HepG2 (cell line): Measurements from ENCODE around the gene HIVEP2. TPM values are rescaled to one million over a fixed set of nuclear protein-coding genes. Genes with fewer than 3 reads are reported as not detected.

Source experiments
- ERF ChIP-seq: IDR thresholded peaks from 2 replicates; pipeline ENCODE4 v1.6.1; 2018; ENCODE audit warnings: missing biosample characterization, missing genetic modification reagents
- FOXO1 ChIP-seq: sonication (generic); formaldehyde crosslinking; IDR thresholded peaks from 2 replicates; pipeline ENCODE4 v1.4.0; 2020; ENCODE audit warnings: missing genetic modification reagents
- GABPA ChIP-seq, 2 experiments: IDR thresholded peaks; 2 replicates each; pipeline ENCODE4 v1.6.1; 2011 to 2016; ENCODE audit warnings: low read depth in 2 of 2, low read length in 1 of 2, missing biosample characterization in 1 of 2, missing genetic modification characterization in 1 of 2
- HHEX ChIP-seq: IDR thresholded peaks from 2 replicates; pipeline ENCODE4 v1.6.1; 2016; ENCODE audit warnings: control low read depth
- HNRNPL ChIP-seq: fragments of 200-400 bp; formaldehyde crosslinking; IDR thresholded peaks from 2 replicates; pipeline ENCODE4 v1.6.1; 2017; ENCODE audit warnings: mild to moderate bottlenecking, low read depth, low read length
- POGZ ChIP-seq: sonication (generic); formaldehyde crosslinking; IDR thresholded peaks from 2 replicates; pipeline ENCODE4 v1.4.0; 2020; ENCODE audit warnings: mild to moderate bottlenecking, missing genetic modification reagents
- PPARG ChIP-seq: conservative IDR thresholded peaks from 2 replicates; pipeline ENCODE4 v1.6.1; 2016; ENCODE audit warnings: missing biosample characterization, missing genetic modification reagents
- RELA ChIP-seq: sonication (generic); formaldehyde crosslinking; IDR thresholded peaks from 2 replicates; pipeline ENCODE4 v1.4.0; 2020; ENCODE audit warnings: missing genetic modification reagents
- SALL1 ChIP-seq: sonication (generic); formaldehyde crosslinking; IDR thresholded peaks from 2 replicates; pipeline ENCODE4 v1.8.0; 2022; ENCODE audit warnings: mild to moderate bottlenecking, missing genetic modification reagents
- SAP130 ChIP-seq: IDR thresholded peaks from 2 replicates; pipeline ENCODE4 v1.6.1; 2016; ENCODE audit warnings: low read depth
- SMAD9 ChIP-seq: sonication (generic); formaldehyde crosslinking; IDR thresholded peaks from 2 replicates; pipeline ENCODE4 v1.5.1; 2020; ENCODE audit warnings: mild to moderate bottlenecking, missing genetic modification reagents
- SNRNP70 ChIP-seq: fragments of 200-400 bp; formaldehyde crosslinking; IDR thresholded peaks from 2 replicates; pipeline ENCODE4 v1.6.1; 2017; ENCODE audit warnings: mild to moderate bottlenecking, low read depth, low read length, moderate library complexity
- SRSF4 ChIP-seq: fragments of 200-400 bp; formaldehyde crosslinking; IDR thresholded peaks from one replicate; pipeline ENCODE4 v1.6.1; 2018; ENCODE audit warnings: mild to moderate bottlenecking, low read depth, low read length, moderate library complexity; ENCODE audit not compliant: poor library complexity, severe bottlenecking
- SUZ12 ChIP-seq: fragments of 150-350 bp; IDR thresholded peaks from 2 replicates; pipeline ENCODE4 v1.6.1; 2014; ENCODE audit warnings: low read depth, low read length
- YY1 ChIP-seq: IDR thresholded peaks from 2 replicates; pipeline ENCODE4 v1.6.1; 2011; ENCODE audit warnings: low read length, low read depth, moderate library complexity, mild to moderate bottlenecking; ENCODE audit not compliant: insufficient read depth, insufficient replicate concordance
- ZBTB7B ChIP-seq: sonication (generic); formaldehyde crosslinking; IDR thresholded peaks from 2 replicates; pipeline ENCODE4 v1.4.0; 2020; ENCODE audit warnings: missing genetic modification reagents
- ZNF614 ChIP-seq: IDR thresholded peaks from 2 replicates; pipeline ENCODE4 v1.6.1; 2018; ENCODE audit warnings: missing biosample characterization, missing genetic modification reagents, inconsistent platforms, borderline replicate concordance
- ZNF773 ChIP-seq: sonication (generic); formaldehyde crosslinking; IDR thresholded peaks from 2 replicates; pipeline ENCODE4 v1.4.0; 2020; ENCODE audit warnings: missing genetic modification reagents, borderline replicate concordance
- ZNF816 ChIP-seq: sonication (generic); formaldehyde crosslinking; IDR thresholded peaks from 2 replicates; pipeline ENCODE4 v1.8.0; 2022; ENCODE audit warnings: missing genetic modification reagents, mild to moderate bottlenecking, borderline replicate concordance
- polyA plus RNA-seq, 8 experiments: library from polyadenylated mRNA; depleted of rRNA in 3 of 8; stranded (reverse) in 7 of 8; unstranded in 1 of 8; fragments of >200 nt; fragmentation: Illumina TruSeq in 4 of 8; extraction: Trizol in 4 of 8; gene quantifications; 2 replicates each; pipeline versions ENCODE4 v1.2.1 to v1.2.3, GENCODE V29; 2011 to 2016; ENCODE audit warnings: low read depth in 4 of 8, missing spikeins in 1 of 8, mixed read lengths in 1 of 8; ENCODE audit not compliant: insufficient read depth in 1 of 8
- total RNA-seq, 5 experiments: library from RNA; depleted of rRNA; stranded (reverse); fragments of >200 nt; fragmentation: Illumina TruSeq; extraction: Trizol; gene quantifications; 2 replicates each; pipeline ENCODE4 v1.2.3, GENCODE V29; 2016; ENCODE audit warnings: low read depth in 1 of 5
- TF ChIP-seq, protein P1 (sequence below): conservative IDR thresholded peaks from 2 replicates; pipeline ENCODE4 v1.6.1; 2018; ENCODE audit warnings: missing genetic modification reagents
- TF ChIP-seq, protein P2 (sequence below): sonication (generic); formaldehyde crosslinking; IDR thresholded peaks from 2 replicates; pipeline ENCODE4 v1.8.0; 2022; ENCODE audit warnings: low read depth, missing genetic modification reagents
- TF ChIP-seq, protein P3 (sequence below): sonication (generic); formaldehyde crosslinking; IDR thresholded peaks from 2 replicates; pipeline ENCODE4 v1.5.0; 2020; ENCODE audit warnings: missing genetic modification reagents, mild to moderate bottlenecking, borderline replicate concordance
- TF ChIP-seq, protein P4 (sequence below): sonication (generic); formaldehyde crosslinking; IDR thresholded peaks from 2 replicates; pipeline ENCODE4 v1.5.0; 2020; ENCODE audit warnings: missing genetic modification reagents

The HIVEP2 gene
- total and polyA plus RNA-seq, 2 of the 13 experiments (the other 11 are each of a cell fraction or from before 2014, with no cell fraction given): 3.4 to 12.9 TPM

DNA sequence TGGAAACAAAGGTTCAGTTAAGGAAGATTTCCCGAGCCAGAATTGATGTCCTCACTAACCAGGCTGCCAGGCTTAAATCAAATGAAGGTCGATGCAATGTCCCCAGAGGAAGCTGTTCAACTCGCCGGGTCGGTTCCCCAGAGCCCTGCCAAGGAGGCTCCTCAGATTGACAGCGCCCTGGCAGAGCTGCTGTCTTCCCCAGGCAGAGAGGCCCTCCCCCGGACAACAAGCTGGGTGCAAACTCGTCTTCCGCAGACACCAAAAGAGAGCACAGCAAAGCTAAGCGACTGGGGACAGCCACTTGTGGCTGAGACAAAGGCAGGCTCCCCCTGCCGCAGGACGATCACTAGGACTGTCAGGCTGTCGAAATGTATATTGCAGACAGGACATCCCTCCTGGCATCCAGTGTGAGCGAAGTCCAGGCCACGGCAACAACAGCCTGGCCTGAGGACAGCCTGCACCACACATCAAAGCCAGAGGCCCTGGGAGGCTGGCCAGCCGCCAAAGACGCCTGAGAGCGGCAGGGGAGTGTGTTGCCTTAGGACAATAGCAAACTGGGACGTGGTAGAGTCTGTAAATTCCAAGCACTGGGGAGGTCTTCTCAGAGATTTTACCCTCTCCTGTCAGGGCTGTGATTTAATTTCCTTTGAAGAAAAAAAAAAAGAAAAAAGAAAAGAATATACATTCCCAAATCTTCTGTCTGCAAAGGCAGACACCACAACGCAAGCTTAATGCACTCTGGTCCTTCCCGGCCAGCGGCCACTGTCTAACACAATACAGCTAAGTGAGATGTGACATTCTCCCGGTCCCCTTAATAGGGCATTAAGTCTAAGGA is 99.1 kb downstream of the HIVEP2 start (continued):
- TF ChIP-seq, protein P1, sequence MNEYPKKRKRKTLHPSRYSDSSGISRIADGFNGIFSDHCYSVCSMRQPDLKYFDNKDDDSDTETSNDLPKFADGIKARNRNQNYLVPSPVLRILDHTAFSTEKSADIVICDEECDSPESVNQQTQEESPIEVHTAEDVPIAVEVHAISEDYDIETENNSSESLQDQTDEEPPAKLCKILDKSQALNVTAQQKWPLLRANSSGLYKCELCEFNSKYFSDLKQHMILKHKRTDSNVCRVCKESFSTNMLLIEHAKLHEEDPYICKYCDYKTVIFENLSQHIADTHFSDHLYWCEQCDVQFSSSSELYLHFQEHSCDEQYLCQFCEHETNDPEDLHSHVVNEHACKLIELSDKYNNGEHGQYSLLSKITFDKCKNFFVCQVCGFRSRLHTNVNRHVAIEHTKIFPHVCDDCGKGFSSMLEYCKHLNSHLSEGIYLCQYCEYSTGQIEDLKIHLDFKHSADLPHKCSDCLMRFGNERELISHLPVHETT (CRISPR knock-in tag): peak; percentile 56; the same call in 1 of the 2 replicates
- TF ChIP-seq ZBTB7B (CRISPR knock-in tag) (peak; percentile 91), SUZ12 (no peak), RELA (no peak), HNRNPL (peak; percentile 46; the same call in 1 of the 2 replicates), YY1 (peak; percentile 43), SMAD9 (CRISPR knock-in tag) (no peak; the same call in 1 of the 2 replicates), PPARG (CRISPR knock-in tag) (peak; percentile 85), HHEX (CRISPR knock-in tag) (peak; percentile 13; the same call in 1 of the 2 replicates), SALL1 (CRISPR knock-in tag) (peak; percentile 100), SRSF4 (no peak), ERF (CRISPR knock-in tag) (peak; percentile 98), ZNF816 (CRISPR knock-in tag) (peak; percentile 65; the same call in 1 of the 2 replicates), GABPA (IDR thresholded peaks at IDR 0.05; ENCODE audit: low read depth, low read length) (no peak), GABPA (CRISPR knock-in tag; IDR thresholded peaks at IDR 0.05; ENCODE audit: low read depth) (no peak), POGZ (CRISPR knock-in tag) (peak; percentile 96), ZNF773 (CRISPR knock-in tag) (no peak), SNRNP70 (no peak), SAP130 (CRISPR knock-in tag) (peak; percentile 98), FOXO1 (CRISPR knock-in tag) (peak; percentile 99), ZNF614 (CRISPR knock-in tag) (peak; percentile 98)
- TF ChIP-seq, protein P2, sequence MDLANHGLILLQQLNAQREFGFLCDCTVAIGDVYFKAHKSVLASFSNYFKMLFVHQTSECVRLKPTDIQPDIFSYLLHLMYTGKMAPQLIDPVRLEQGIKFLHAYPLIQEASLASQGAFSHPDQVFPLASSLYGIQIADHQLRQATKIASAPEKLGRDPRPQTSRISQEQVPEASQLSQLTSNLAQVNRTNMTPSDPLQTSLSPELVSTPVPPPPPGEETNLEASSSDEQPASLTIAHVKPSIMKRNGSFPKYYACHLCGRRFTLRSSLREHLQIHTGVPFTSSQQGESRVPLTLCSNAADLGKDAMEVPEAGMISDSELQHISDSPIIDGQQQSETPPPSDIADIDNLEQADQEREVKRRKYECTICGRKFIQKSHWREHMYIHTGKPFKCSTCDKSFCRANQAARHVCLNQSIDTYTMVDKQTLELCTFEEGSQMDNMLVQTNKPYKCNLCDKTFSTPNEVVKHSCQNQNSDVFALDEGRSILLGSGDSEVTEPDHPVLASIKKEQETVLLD: no peak
- TF ChIP-seq, protein P3, sequence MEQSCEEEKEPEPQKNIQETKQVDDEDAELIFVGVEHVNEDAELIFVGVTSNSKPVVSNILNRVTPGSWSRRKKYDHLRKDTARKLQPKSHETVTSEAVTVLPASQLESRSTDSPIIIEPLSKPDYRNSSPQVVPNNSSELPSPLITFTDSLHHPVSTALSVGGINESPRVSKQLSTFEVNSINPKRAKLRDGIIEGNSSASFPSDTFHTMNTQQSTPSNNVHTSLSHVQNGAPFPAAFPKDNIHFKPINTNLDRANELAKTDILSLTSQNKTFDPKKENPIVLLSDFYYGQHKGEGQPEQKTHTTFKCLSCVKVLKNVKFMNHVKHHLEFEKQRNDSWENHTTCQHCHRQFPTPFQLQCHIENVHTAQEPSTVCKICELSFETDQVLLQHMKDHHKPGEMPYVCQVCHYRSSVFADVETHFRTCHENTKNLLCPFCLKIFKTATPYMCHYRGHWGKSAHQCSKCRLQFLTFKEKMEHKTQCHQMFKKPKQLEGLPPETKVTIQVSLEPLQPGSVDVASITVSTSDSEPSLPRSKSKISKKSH: no peak
- TF ChIP-seq, protein P4, sequence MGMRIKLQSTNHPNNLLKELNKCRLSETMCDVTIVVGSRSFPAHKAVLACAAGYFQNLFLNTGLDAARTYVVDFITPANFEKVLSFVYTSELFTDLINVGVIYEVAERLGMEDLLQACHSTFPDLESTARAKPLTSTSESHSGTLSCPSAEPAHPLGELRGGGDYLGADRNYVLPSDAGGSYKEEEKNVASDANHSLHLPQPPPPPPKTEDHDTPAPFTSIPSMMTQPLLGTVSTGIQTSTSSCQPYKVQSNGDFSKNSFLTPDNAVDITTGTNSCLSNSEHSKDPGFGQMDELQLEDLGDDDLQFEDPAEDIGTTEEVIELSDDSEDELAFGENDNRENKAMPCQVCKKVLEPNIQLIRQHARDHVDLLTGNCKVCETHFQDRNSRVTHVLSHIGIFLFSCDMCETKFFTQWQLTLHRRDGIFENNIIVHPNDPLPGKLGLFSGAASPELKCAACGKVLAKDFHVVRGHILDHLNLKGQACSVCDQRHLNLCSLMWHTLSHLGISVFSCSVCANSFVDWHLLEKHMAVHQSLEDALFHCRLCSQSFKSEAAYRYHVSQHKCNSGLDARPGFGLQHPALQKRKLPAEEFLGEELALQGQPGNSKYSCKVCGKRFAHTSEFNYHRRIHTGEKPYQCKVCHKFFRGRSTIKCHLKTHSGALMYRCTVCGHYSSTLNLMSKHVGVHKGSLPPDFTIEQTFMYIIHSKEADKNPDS (CRISPR knock-in tag): no peak
